GM23248 (cell line): ENCODE results near the gene KCMF1. TPM values are rescaled to one million over a fixed set of nuclear protein-coding genes. Genes with fewer than 3 reads are reported as not detected.

ENCODE experiments used
- DNase-seq: peaks from one replicate; pipeline ENCODE4 v3.0.0-alpha.2; 2015
- H2AFZ ChIP-seq: fragments of 200-600 bp; sonication (generic); 2 replicates; pipeline ENCODE4 v1.6.1; 2016; ENCODE audit warnings: antibody characterized with exemption
- H3F3A ChIP-seq: fragments of 200-600 bp; sonication (generic); 2 replicates; pipeline ENCODE4 v1.6.1; 2016; ENCODE audit warnings: mild to moderate bottlenecking, antibody characterized with exemption, mixed run types; ENCODE audit not compliant: insufficient read depth
- H3K27ac ChIP-seq: fragments of 200-600 bp; sonication (generic); 2 replicates; pipeline ENCODE4 v1.5.1; 2016; ENCODE audit warnings: mild to moderate bottlenecking
- H3K27me3 ChIP-seq: fragments of 200-600 bp; sonication (generic); replicated peaks from 2 replicates; pipeline ENCODE4 v1.6.1; 2016; ENCODE audit warnings: mild to moderate bottlenecking; ENCODE audit not compliant: insufficient read depth
- H3K36me3 ChIP-seq: fragments of 200-600 bp; sonication (generic); 2 replicates; pipeline ENCODE4 v1.6.1; 2016; ENCODE audit warnings: low read depth, mild to moderate bottlenecking
- H3K4me1 ChIP-seq: fragments of 200-600 bp; sonication (generic); 2 replicates; pipeline ENCODE4 v1.6.1; 2016; ENCODE audit warnings: mild to moderate bottlenecking; ENCODE audit not compliant: insufficient read depth
- H3K4me2 ChIP-seq: fragments of 200-600 bp; sonication (generic); one replicate; pipeline ENCODE4 v1.6.1; 2016; ENCODE audit warnings: mild to moderate bottlenecking; ENCODE audit not compliant: unreplicated experiment
- H3K4me3 ChIP-seq: fragments of 200-600 bp; sonication (generic); 2 replicates; pipeline ENCODE4 v1.5.1; 2016; ENCODE audit warnings: mild to moderate bottlenecking
- H3K79me2 ChIP-seq: fragments of 200-600 bp; sonication (generic); 2 replicates; pipeline ENCODE4 v1.6.1; 2016; ENCODE audit warnings: mild to moderate bottlenecking; ENCODE audit not compliant: insufficient read depth
- H3K9ac ChIP-seq: fragments of 200-600 bp; sonication (generic); 2 replicates; pipeline ENCODE4 v1.6.1; 2016; ENCODE audit warnings: mild to moderate bottlenecking
- H3K9me2 ChIP-seq: fragments of 200-600 bp; sonication (generic); 2 replicates; pipeline ENCODE4 v1.6.1; 2016; ENCODE audit warnings: mixed run types, mild to moderate bottlenecking, moderate library complexity; ENCODE audit not compliant: insufficient read depth
- H3K9me3 ChIP-seq: fragments of 200-600 bp; sonication (generic); one replicate; pipeline ENCODE4 v1.6.1; 2017; ENCODE audit warnings: low read depth
- H4K20me1 ChIP-seq: fragments of 200-600 bp; sonication (generic); 2 replicates; pipeline ENCODE4 v1.6.0; 2016; ENCODE audit not compliant: insufficient read depth
- EZH2 ChIP-seq: fragments of 200-600 bp; sonication (generic); IDR thresholded peaks from 2 replicates; pipeline ENCODE4 v1.6.1; 2018; ENCODE audit warnings: antibody characterized with exemption, mild to moderate bottlenecking; ENCODE audit not compliant: insufficient read depth, poor library complexity, severe bottlenecking
- EZH2phosphoT487 ChIP-seq: fragments of 200-600 bp; sonication (generic); IDR thresholded peaks from 2 replicates; pipeline ENCODE4 v1.6.1; 2018; ENCODE audit warnings: antibody characterized with exemption, moderate library complexity, mild to moderate bottlenecking, low read depth; ENCODE audit not compliant: insufficient read depth
- WGBS, 2 experiments: methylation state at CpG; one replicate each; pipeline ENCODE4 v1.1.6; 2015 to 2017; ENCODE audit warnings: low lambda C conversion rate in 2 of 2, low coverage in 1 of 2; ENCODE audit errors: missing lambda C conversion rate in 2 of 2; 5-methylcytosine and 5-hydroxymethylcytosine counted together
- in situ Hi-C: fragments of 300-500 bp; cut with MboI; formaldehyde crosslinking; loops from 2 replicates; pipeline ENCODE4 v1.15.0; 2020
- polyA plus RNA-seq: library from polyadenylated mRNA; unstranded; fragments of >200 nt; fragmentation: Nextera tagmentation; extraction: Ambion mirVana; gene quantifications from 2 replicates; pipeline ENCODE4 v1.2.1, GENCODE V29; 2016
- total RNA-seq: library from RNA; depleted of rRNA; stranded (reverse); fragments of >200 nt; shearing (Covaris generic); gene quantifications from 2 replicates; pipeline ENCODE4 v1.2.3, GENCODE V29; 2014

The KCMF1 gene
- total and polyA plus RNA-seq, 2 experiments from 2014 or later, result 52.5 to 87.2 TPM

GRCh38 chr2:85071096-85071495 lies 100.1 kb downstream of the KCMF1 start:
- H3K4me2 ChIP-seq, result no peak overlapping the region
- no peak for TF ChIP-seq EZH2
- no peak for TF ChIP-seq EZH2phosphoT487
- H4K20me1 ChIP-seq, result no peaks in the 10 kb centered on the region
- no peak overlapping the region for H3K4me3 ChIP-seq
- peak; percentile 55 for DNase-seq
- H3K27ac ChIP-seq, result no peak overlapping the region
- 47 to 51% methylated on average over 3 of the region's 3 CpGs for WGBS, 2 experiments
- no peak overlapping the region for H3K9ac ChIP-seq
- no peaks in the 10 kb centered on the region for H3K9me3 ChIP-seq
- H3K36me3 ChIP-seq, result no peaks in the 10 kb centered on the region
- no peaks in the 10 kb centered on the region for H3K9me2 ChIP-seq
- peaks cover 13% of the 10 kb centered on the region for H3K27me3 ChIP-seq
- H3K79me2 ChIP-seq, result no peaks in the 10 kb centered on the region
- H3K4me1 ChIP-seq, result no peaks in the 10 kb centered on the region
- in situ Hi-C loops, result no loop called here
- 0 out of 2 replicates have a peak, but pooled peaks cover 9% of the 10 kb centered on the region for H3F3A ChIP-seq
- H2AFZ ChIP-seq, result no peak overlapping the region

GRCh38 chr2:85073033-85073432 lies 102.1 kb downstream of the KCMF1 start:
- TF ChIP-seq EZH2phosphoT487 (no peak), EZH2 (no peak)
- Histone ChIP-seq H3K9ac (no peak overlapping the region), H2AFZ (no peak overlapping the region), H3K9me2 (no peaks in the 10 kb centered on the region), H4K20me1 (no peaks in the 10 kb centered on the region), H3K4me2 (no peak overlapping the region), H3F3A (0 out of 2 replicates have a peak, but pooled peaks cover 9% of the 10 kb centered on the region), H3K27me3 (peaks cover 13% of the 10 kb centered on the region), H3K27ac (no peak overlapping the region), H3K36me3 (no peaks in the 10 kb centered on the region), H3K79me2 (no peaks in the 10 kb centered on the region), H3K9me3 (no peaks in the 10 kb centered on the region), H3K4me3 (no peak overlapping the region), H3K4me1 (no peaks in the 10 kb centered on the region)
- no peak for DNase-seq
- in situ Hi-C loops, result no loop called here
- 61 to 65% methylated on average over 3 of the region's 3 CpGs for WGBS, 2 experiments

GRCh38 chr2:85076618-85077274 lies 105.8 kb downstream of the KCMF1 start:
- DNase-seq, result no peak

GRCh38 chr2:85077859-85078419 lies 107.0 kb downstream of the KCMF1 start:
- no peak overlapping the region for H3K4me2 ChIP-seq
- H3K9ac ChIP-seq, result no peak overlapping the region
- H2AFZ ChIP-seq, result no peak overlapping the region
- in situ Hi-C loops, result no loop called here
- no peaks in the 10 kb centered on the region for H3K36me3 ChIP-seq
- H3K4me3 ChIP-seq, result no peak overlapping the region
- TF ChIP-seq EZH2phosphoT487 (no peak), EZH2 (no peak)
- H4K20me1 ChIP-seq, result no peaks in the 10 kb centered on the region
- no peak overlapping the region for H3K27ac ChIP-seq
- no peaks in the 10 kb centered on the region for H3F3A ChIP-seq
- 83 to 88% methylated on average over 4 to 5 of the region's 5 CpGs for WGBS, 2 experiments
- no peak for DNase-seq
- no peaks in the 10 kb centered on the region for H3K9me2 ChIP-seq
- H3K79me2 ChIP-seq, result no peaks in the 10 kb centered on the region
- peaks cover 27% of the 10 kb centered on the region for H3K27me3 ChIP-seq
- H3K9me3 ChIP-seq, result no peaks in the 10 kb centered on the region
- no peaks in the 10 kb centered on the region for H3K4me1 ChIP-seq

More at GRCh38 chr2:85076618-85077274, 105.8 kb downstream of the KCMF1 start:
- no peaks in the 10 kb centered on the region for H3F3A ChIP-seq
- H3K79me2 ChIP-seq, result no peaks in the 10 kb centered on the region
- H3K4me3 ChIP-seq, result no peak overlapping the region
- H3K36me3 ChIP-seq, result no peaks in the 10 kb centered on the region
- no peak overlapping the region for H3K4me2 ChIP-seq
- H3K4me1 ChIP-seq, result no peaks in the 10 kb centered on the region
- no peaks in the 10 kb centered on the region for H3K9me2 ChIP-seq
- in situ Hi-C loops, result no loop called here
- TF ChIP-seq EZH2phosphoT487 (no peak), EZH2 (no peak)
- no peaks in the 10 kb centered on the region for H3K9me3 ChIP-seq
- no peaks in the 10 kb centered on the region for H4K20me1 ChIP-seq
- no peak overlapping the region for H2AFZ ChIP-seq
- WGBS, 2 experiments, result 89 to 91% methylated on average over 9 of the region's 9 CpGs
- H3K27me3 ChIP-seq, result peaks cover 16% of the 10 kb centered on the region
- no peak overlapping the region for H3K9ac ChIP-seq
- no peak overlapping the region for H3K27ac ChIP-seq
